GM18951 (cell line): ENCODE data around the gene LINGO3.
A peak's percentile ranks its signal among the peaks of the same experiment; 100 is the strongest.

ENCODE experiments used
- POLR2A ChIP-seq: IDR thresholded peaks from 4 replicates; pipeline ENCODE4 v1.6.1; 2011; ENCODE audit warnings: mild to moderate bottlenecking; ENCODE audit not compliant: insufficient read length, insufficient read depth; ENCODE audit errors: extremely low read depth
- in situ Hi-C: fragments of 300-500 bp; cut with MboI; formaldehyde crosslinking; loops from one replicate; pipeline ENCODE4 v1.12.0; 2022; ENCODE audit warnings: low sequenced_read_pairs, mixed read lengths, inconsistent platforms; ENCODE audit not compliant: unreplicated experiment

Gene LINGO3

GRCh38 chr19:2334426-2334825, 26.5 kb upstream of the LINGO3 start:
- no peak for TF ChIP-seq POLR2A
- in situ Hi-C loops = no loop called here

GRCh38 chr19:2333807-2334211, 25.9 kb upstream of the LINGO3 start:
- TF ChIP-seq POLR2A = no peak
- in situ Hi-C loops = no loop called here

DNA sequence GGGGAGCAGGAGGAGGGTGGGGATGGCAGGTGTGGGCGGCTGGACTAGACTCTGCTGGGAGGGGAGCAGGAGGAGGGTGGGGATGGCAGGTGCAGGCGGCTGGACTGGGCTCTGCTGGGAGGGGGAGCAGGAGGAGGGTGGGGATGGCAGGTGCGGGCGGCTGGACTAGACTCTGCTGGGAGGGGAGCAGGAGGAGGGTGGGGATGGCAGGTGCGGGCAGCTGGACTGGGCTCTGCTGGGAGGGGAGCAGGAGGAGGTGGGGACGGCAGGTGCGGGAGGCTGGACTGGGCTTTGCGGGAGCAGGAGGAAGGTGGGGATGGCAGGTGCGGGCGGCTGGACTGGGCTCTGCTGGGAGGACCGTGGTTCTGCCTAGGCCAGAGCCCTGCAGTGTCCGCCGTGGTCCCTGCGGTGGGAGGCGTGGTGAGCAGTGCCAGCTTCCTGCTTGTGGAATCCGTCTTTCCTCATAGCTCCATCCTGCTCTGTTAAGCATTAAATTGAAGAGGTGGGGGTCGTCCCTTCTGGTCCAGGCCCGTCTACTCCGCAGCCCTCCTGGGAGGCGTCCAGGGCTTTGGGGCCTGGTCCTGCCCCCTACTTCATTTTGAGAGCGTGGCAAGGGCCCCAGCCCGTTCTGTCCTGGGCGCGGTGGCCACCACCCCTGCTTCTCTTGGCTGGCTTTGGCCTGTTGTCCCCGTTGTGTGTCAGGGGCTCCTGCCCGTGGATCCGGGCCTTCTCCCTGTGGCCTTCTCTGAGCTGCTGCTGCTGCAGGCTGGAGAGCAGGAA, 25.3 kb upstream of the LINGO3 start:
- no peak for TF ChIP-seq POLR2A
- in situ Hi-C loops = no loop called here

DNA sequence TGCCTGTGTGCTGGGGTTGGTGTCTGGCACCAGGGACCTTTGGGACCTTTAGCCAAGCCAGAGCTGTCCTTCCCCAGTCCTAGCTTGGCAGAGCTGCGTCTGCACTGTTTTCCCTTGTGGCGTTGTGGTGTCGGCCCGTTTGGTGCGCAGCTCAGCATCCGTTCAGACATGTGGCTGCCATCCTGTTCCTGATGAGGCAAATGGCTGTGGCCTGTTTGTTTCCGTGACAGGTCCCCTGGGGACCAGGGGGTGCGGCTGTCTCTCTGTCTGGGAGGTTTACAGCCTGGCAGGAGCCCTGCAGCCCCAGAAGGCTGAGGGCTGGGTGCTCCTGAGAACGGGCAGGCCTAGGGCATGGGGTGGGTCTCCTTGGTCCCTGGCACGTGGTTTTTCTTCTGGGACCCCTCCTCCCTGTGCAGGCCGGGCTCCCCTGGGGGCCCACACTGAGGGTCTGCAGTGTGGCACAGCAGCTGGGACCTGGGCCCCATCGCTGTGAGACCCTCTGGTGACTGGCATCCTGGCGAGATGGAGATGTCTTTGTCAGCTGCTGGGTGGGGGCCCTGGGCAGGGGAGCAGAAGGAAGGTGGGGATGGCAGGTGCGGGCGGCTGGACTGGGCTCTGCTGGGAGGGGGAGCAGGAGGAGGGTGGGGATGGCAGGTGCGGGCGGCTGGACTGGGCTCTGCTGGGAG, 24.5 kb upstream of the LINGO3 start:
- in situ Hi-C loops = no loop called here
- peak; percentile 47 for TF ChIP-seq POLR2A

DNA sequence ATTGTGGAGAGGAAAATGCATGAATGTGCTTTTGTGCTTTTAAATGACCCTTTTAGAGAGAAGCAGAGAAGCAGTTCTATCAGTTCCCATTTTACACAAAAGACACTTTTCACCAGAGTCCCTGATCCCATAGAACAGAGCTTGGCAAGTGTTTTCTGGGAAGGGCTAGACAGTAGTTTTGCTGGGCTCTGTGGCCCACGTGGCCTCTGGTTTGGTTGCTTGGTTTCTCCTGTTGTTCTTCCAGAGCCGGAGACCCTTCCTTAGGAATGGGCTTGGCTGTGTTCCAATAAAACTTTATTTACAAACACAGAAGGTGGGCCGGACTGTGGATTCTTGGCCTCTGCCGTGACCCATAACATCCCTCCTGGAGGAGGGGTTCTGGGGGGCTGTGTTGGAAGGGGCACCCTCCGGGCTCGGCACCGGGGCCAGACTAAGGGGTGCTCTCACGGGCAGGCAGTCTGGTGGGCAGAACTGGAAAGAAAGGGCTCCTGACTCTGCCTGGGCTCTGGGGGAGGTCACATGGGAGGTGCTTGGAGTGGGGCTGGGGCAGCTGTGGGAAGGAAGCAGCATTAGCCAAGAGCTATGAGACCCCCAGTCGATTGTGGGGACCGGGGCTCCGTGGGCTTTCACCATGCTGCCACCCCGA, 23.8 kb upstream of the LINGO3 start:
- TF ChIP-seq POLR2A = no peak
- in situ Hi-C loops = no loop called here

GRCh38 chr19:2330632-2331284, 22.8 kb upstream of the LINGO3 start:
- TF ChIP-seq POLR2A = no peak
- in situ Hi-C loops = no loop called here

DNA sequence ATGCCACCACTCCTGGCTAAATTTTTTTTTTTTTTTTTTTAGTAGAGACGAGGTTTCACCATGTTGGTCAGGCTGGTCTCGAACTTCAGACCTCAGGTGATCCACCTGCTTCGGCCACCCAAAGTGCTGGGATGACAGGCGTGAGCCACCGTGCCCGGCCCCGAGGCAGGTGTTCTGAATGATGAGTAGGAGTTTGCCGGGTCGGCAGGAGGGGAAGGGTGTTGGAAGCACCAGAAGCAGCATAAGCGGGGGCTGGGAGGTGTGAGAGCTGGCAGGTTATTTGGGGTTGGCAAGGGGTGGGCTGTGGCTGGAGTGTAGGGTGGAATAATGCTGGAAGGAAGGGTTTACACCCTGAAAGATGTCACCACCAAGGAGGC, 22.3 kb upstream of the LINGO3 start:
- in situ Hi-C loops = no loop called here
- TF ChIP-seq POLR2A = no peak

DNA sequence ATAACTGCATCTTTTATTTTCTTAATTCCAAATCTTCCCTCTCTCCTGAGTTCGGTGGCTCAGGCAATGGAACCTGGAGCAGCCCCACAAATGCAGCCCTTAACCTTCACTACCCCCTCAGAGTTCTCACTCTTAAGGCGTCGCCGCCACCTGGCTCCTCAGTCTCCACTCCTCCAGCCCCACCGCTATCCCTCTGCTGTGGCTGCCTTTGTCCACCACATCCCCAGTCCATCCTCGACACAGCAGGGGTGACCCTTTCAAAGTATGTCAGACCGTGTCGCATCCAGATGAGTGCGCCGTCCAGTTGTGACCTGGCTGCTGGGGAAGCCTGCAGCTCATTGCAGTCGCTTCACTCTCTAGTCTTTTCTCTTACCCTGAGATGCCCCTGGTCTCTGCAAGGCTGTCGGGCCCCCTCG, 21.6 kb upstream of the LINGO3 start:
- in situ Hi-C loops = no loop called here
- no peak for TF ChIP-seq POLR2A

GRCh38 chr19:2329149-2329478, 21.2 kb upstream of the LINGO3 start:
- TF ChIP-seq POLR2A = no peak
- in situ Hi-C loops = no loop called here

- TF ChIP-seq POLR2A = peak; percentile 92
- in situ Hi-C loops = no loop called here
Observed at GRCh38 chr19:2328401-2329148, 20.6 kb upstream of the LINGO3 start, which contains the start of the genes LSM7 and SPPL2B. Gene LSM7 (minus strand): TSS chr19:2328586. CDS start chr19:2328566, 20 bp downstream. Gene SPPL2B (plus strand): TSS chr19:2328684. CDS start chr19:2328710, 26 bp downstream.

DNA sequence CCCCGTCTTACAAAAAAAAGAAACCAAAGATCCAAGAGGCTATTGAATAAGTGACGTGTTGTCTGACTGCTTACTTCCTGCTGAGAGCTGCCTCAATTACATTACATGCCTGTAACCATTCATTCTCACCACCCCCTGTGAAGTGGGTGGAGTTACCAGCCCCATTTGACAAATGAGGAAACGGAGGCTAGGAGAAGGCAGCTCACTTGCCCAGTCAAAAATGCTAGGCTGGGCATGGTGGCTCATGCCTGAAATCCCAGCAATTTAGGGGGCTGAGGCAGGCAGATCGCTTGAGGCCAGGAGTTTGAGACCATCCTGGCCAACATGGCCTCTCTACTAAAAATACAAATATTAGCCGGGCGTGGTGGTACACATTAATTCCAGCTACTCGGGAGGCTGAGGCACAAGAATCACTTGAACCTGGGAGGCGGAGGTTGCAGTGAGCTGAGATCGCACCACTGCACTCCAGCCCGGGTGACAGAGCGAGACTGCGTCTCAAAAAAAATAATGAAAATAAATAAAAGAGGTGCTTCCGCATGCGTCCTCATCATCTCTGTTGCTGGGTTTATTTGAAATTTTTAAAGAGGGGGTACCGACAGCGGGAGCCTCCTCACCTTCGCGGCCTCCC, 19.9 kb upstream of the LINGO3 start:
- TF ChIP-seq POLR2A = no peak
- in situ Hi-C loops = no loop called here

GRCh38 chr19:2326699-2327360, 18.9 kb upstream of the LINGO3 start:
- no peak for TF ChIP-seq POLR2A
- in situ Hi-C loops = no loop called here
